Hematopoietic multipotent progenitor cell treated with erythropoietin and hydrocortisone succinate and interleukin-3 and kit ligand, for 8 days (in vitro differentiated cells): Measurements from ENCODE around the gene VPS4A.

Experiments used
- DNase-seq: peaks from one replicate; pipeline ENCODE4 v3.0.0-alpha.2; 2015

The VPS4A gene

GRCh38 chr16:69368866-69369265 is 57.7 kb downstream of the VPS4A start:
- DNase-seq, result peak; percentile 55

- DNase-seq, result no peak
These were observed 60.4 kb downstream of the VPS4A start for GRCh38 chr16:69371564-69371963.

- no peak for DNase-seq
These were observed 61.9 kb downstream of the VPS4A start for GRCh38 chr16:69373019-69373418.
